A673 (cell line): Measurements from ENCODE around the gene MICALL2. TPM values are rescaled to one million over a fixed set of nuclear protein-coding genes. Genes with fewer than 3 reads are reported as not detected.

Experiments used
- BruUV-seq: library from RNA; stranded (reverse); fragments of 400-500 nt; replicated peaks from 2 replicates; lab custom pipeline; 2021; lab: Mats Ljungman, UMichigan
- CTCF ChIA-PET: fragments of 300-600 bp; sonication (Branson Sonifier 250); formaldehyde crosslinking; loops from one replicate; lab custom pipeline; 2022; ENCODE audit warnings: antibody characterized with exemption; lab: Charles Lee
- POLR2A ChIA-PET: fragments of 300-600 bp; sonication (Branson Sonifier 250); formaldehyde crosslinking; loops from one replicate; lab custom pipeline; 2022; ENCODE audit warnings: antibody characterized with exemption; ENCODE audit not compliant: low non-redundant PET; lab: Charles Lee
- DNase-seq: peaks from one replicate; pipeline ENCODE4 v3.0.0-alpha.2; 2015; ENCODE audit warnings: low spot score
- H3K27ac ChIP-seq: fragments of 200-600 bp; sonication (generic); 2 replicates; pipeline ENCODE4 v1.5.1; 2016; ENCODE audit warnings: mixed run types, low read depth, mild to moderate bottlenecking, mixed read lengths, antibody characterized with exemption, low read length; ENCODE audit not compliant: poor library complexity, severe bottlenecking
- H3K27me3 ChIP-seq: fragments of 200-600 bp; sonication (generic); replicated peaks from 2 replicates; pipeline ENCODE4 v1.6.1; 2017; ENCODE audit warnings: mixed run types, low read depth, mild to moderate bottlenecking, mixed read lengths, antibody characterized with exemption, low read length; ENCODE audit not compliant: insufficient read depth, poor library complexity
- H3K36me3 ChIP-seq: fragments of 200-600 bp; sonication (generic); 2 replicates; pipeline ENCODE4 v1.6.1; 2016; ENCODE audit warnings: mixed run types, mild to moderate bottlenecking, mixed read lengths, antibody characterized with exemption, low read length; ENCODE audit not compliant: insufficient read depth, poor library complexity, severe bottlenecking
- H3K4me1 ChIP-seq: fragments of 200-600 bp; sonication (generic); 2 replicates; pipeline ENCODE4 v1.6.1; 2017; ENCODE audit warnings: mixed run types, mild to moderate bottlenecking, mixed read lengths, antibody characterized with exemption, low read length; ENCODE audit not compliant: insufficient read depth, poor library complexity, severe bottlenecking
- H3K4me3 ChIP-seq: fragments of 200-600 bp; sonication (generic); 2 replicates; pipeline ENCODE4 v1.5.1; 2016; ENCODE audit warnings: low read depth, mixed run types, mild to moderate bottlenecking, mixed read lengths, low read length; ENCODE audit not compliant: poor library complexity, severe bottlenecking
- H3K9me3 ChIP-seq: fragments of 200-600 bp; sonication (generic); 2 replicates; pipeline ENCODE4 v1.6.1; 2016; ENCODE audit warnings: mixed run types, low read depth, mild to moderate bottlenecking, mixed read lengths, antibody characterized with exemption, low read length; ENCODE audit not compliant: poor library complexity, severe bottlenecking
- CTCF ChIP-seq: fragments of 300-800, 200-600 bp; sonication (generic); conservative IDR thresholded peaks from 2 replicates; pipeline ENCODE4 v1.5.1; 2017; ENCODE audit warnings: low read depth, mild to moderate bottlenecking, antibody characterized with exemption, low read length, moderate library complexity, mixed read lengths
- EZH2 ChIP-seq: fragments of 200-600 bp; sonication (generic); IDR thresholded peaks from 2 replicates; pipeline ENCODE4 v1.6.1; 2017; ENCODE audit warnings: borderline replicate concordance, low read depth, mild to moderate bottlenecking, mixed read lengths, antibody characterized with exemption, low read length; ENCODE audit not compliant: poor library complexity, severe bottlenecking
- intact Hi-C: fragments of 100-400 bp; cut with micrococcal nuclease; formaldehyde crosslinking; loops from one replicate; pipeline ENCODE4 v1.10.0; 2022; ENCODE audit not compliant: unreplicated experiment
- total RNA-seq: library from RNA; stranded (reverse); gene quantifications from 2 replicates; pipeline ENCODE4 v1.2.3, GENCODE V29; 2021

The MICALL2 gene
- total RNA-seq, 1 experiment from 2014 or later = 10.1 TPM

- no peak for DNase-seq
- intact Hi-C loops = no loop called here
- TF ChIP-seq CTCF (no peak), EZH2 (no peak)
- H3K27me3 ChIP-seq = no peaks in the 10 kb centered on the region
- ChIA-PET POLR2A (no interaction called here), CTCF (no interaction called here)
- H3K4me1 ChIP-seq = peaks cover 23% of the 10 kb centered on the region
- no peaks in the 10 kb centered on the region for H3K9me3 ChIP-seq
- no peak overlapping the region for H3K4me3 ChIP-seq
- H3K27ac ChIP-seq = no peak overlapping the region
- no TSS peak for BruUV-seq
- H3K36me3 ChIP-seq = no peaks in the 10 kb centered on the region
These were observed 43.8 kb downstream of the MICALL2 start for GRCh38 chr7:1415389-1415990.

DNA sequence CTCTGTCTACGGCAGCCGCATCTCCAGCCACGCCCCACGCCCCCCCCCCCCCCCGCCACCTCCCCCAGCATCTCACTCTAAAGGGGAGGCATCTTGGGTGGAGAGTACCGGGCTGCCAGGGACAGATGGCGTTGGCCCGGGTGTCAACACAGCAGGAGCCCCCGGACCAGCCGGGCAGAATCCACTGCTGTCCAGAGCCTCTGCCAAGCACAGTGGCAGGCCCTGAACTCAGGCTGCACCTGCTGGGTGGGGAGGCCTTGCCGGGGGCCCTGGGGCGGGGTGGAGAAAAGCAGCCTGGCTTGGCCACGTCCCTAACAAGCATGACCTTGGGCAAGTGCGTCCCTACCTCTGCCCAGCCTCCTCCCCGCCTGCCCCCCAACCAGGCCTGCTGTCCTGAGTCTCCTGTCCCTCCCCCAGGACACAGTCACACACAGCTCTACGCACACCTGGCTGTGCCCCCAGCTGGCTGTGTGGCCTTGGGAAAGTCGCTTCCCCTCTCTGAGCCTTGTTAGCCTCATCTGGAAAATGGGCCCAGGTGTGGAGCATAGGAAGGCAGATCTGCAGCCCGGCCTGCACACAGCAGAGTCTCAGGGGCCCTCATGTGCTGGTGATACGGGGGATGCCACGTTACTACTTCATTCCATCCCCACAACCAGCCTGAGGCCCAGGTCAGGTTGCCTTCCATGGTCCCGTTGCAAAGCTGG lies 45.2 kb downstream of the MICALL2 start:
- intact Hi-C loops = loop anchor here (1.0 to 5.0 kb wide), 2 partner anchors 189 to 222 kb away; no protein-coding TSS in a partner anchor
- H3K27ac ChIP-seq = no peak overlapping the region
- peaks cover 23% of the 10 kb centered on the region for H3K4me1 ChIP-seq
- no peak overlapping the region for H3K4me3 ChIP-seq
- BruUV-seq = no TSS peak
- TF ChIP-seq EZH2 (no peak), CTCF (no peak)
- ChIA-PET CTCF (interaction anchor here (1.1 kb wide), 1 partner anchor 221 kb away, joined by 3 read pairs; no protein-coding TSS in a partner anchor), POLR2A (no interaction called here)
- no peaks in the 10 kb centered on the region for H3K9me3 ChIP-seq
- no peaks in the 10 kb centered on the region for H3K36me3 ChIP-seq
- no peak for DNase-seq
- no peaks in the 10 kb centered on the region for H3K27me3 ChIP-seq

DNA sequence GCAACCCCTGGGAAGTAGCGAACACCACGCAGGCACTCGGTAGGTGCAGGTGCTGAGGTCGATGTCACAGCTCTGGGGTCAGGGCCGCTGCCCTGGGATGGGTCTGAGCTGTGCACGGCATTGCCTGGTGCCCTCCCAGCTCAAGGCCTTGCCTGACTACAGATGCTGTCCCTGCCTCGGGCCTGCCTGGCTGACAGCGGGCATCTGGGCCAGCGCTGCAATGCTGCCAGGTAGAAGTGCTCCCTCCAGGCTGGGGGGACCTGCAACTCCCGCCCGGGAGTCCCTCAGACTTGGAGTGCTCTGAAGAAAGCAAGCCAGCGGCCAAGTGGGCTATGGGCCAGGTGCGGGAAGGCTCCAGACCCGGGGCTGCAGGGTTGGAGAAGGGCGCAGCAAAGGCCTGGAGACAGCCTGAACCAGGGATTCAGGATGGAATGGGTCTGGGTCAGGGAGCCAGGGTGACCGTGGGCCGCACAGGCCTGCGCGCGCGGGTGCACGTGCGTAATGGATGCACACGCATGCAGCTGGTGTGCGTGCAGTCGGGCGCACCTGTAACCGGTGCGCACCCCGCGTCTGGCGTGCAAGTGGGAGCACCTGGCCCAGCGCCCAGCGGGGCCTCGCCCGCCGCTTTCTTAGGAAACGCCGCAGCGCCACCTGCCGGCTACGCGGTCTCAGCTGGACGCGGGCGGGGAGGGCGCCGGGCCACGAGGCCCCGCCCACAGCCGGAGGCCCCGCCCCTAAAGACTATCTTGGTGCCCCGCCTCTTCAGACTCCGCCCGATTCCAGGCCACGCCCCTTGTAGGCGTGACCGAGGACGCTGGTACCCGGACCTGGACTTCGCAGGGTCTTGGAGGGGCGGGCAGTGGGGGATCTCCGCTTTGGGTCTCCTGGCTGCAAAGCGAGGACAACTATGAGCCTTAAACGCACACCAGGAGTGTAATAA lies 46.7 kb downstream of the MICALL2 start:
- H3K9me3 ChIP-seq = no peaks in the 10 kb centered on the region
- POLR2A ChIA-PET = interaction anchor here (0.6 to 0.7 kb wide), 2 partner anchors 9 to 189 kb away, joined by 3 to 8 read pairs; no protein-coding TSS in a partner anchor
- no peak overlapping the region for H3K4me3 ChIP-seq
- no peak overlapping the region for H3K27ac ChIP-seq
- CTCF ChIA-PET = interaction anchor here (0.5 to 1.1 kb wide), 6 partner anchors 9 to 407 kb away, joined by 3 to 14 read pairs (median 6); no protein-coding TSS in a partner anchor
- intact Hi-C loops = loop anchor here (1.0 to 5.0 kb wide), 2 partner anchors 187 to 220 kb away; no protein-coding TSS in a partner anchor
- DNase-seq = peak; percentile 90
- no peaks in the 10 kb centered on the region for H3K27me3 ChIP-seq
- H3K36me3 ChIP-seq = no peaks in the 10 kb centered on the region
- TF ChIP-seq CTCF = peak; percentile 85
- TF ChIP-seq EZH2 = no peak
- no TSS peak for BruUV-seq
- H3K4me1 ChIP-seq = peaks cover 15% of the 10 kb centered on the region
